CD4-positive, alpha-beta T cell treated with Interleukin-4 for 1 hour (primary cell): ENCODE measurements around the gene TNNI2.
"Not testable (repeated sequence)": the region's sequence is repeated elsewhere in the genome, so short reads cannot be mapped to it uniquely, and the experiment has no call there.

Experiments
- DNase-seq, 2 donors: peaks; one replicate each; pipeline ENCODE4 v3.0.0-alpha.2; 2020 to 2022

The TNNI2 gene

GRCh38 chr11:1838426-1839144, at the start of gene TNNI2:
Gene TNNI2, plus strand, starts transcription at chr11:1838981. Its CDS starts 716 bp downstream, at chr11:1839697.
- no peak for DNase-seq

- DNase-seq = no peak
Measured at GRCh38 chr11:1791912-1792311, 46.9 kb upstream of the TNNI2 start.

GRCh38 chr11:1792461-1792860, 46.3 kb upstream of the TNNI2 start:
- DNase-seq = no peak

- DNase-seq = no peak
Measured at GRCh38 chr11:1793081-1793480, 45.7 kb upstream of the TNNI2 start.

- DNase-seq = no peak
Measured at GRCh38 chr11:1796413-1797011, 42.3 kb upstream of the TNNI2 start.

- no peak for DNase-seq
Measured at GRCh38 chr11:1797391-1798125, 41.2 kb upstream of the TNNI2 start.

- DNase-seq = no peak
Measured at GRCh38 chr11:1803246-1803645, 35.5 kb upstream of the TNNI2 start.

- DNase-seq = not testable (repeated sequence)
Measured at GRCh38 chr11:1803835-1804519, 34.8 kb upstream of the TNNI2 start.

GRCh38 chr11:1805525-1805924, 33.3 kb upstream of the TNNI2 start:
- no peak for DNase-seq

- no peak for DNase-seq
Measured at GRCh38 chr11:1807264-1807995, 31.4 kb upstream of the TNNI2 start.

- DNase-seq = peak in 1 of 2 donors; percentile 19
Measured at GRCh38 chr11:1810761-1811160, 28.0 kb upstream of the TNNI2 start.

GRCh38 chr11:1812274-1812673, 26.5 kb upstream of the TNNI2 start:
- DNase-seq = no peak

GRCh38 chr11:1812801-1813200, 26.0 kb upstream of the TNNI2 start:
- DNase-seq = no peak

GRCh38 chr11:1813356-1813755, 25.4 kb upstream of the TNNI2 start:
- not testable (repeated sequence) for DNase-seq

- no peak for DNase-seq
Measured at GRCh38 chr11:1814691-1815090, 24.1 kb upstream of the TNNI2 start.

- DNase-seq = no peak
Measured at GRCh38 chr11:1815311-1815710, 23.5 kb upstream of the TNNI2 start.

GRCh38 chr11:1815751-1816150, 23.0 kb upstream of the TNNI2 start:
- DNase-seq = no peak

- DNase-seq = no peak
Measured at GRCh38 chr11:1817000-1817399, 21.8 kb upstream of the TNNI2 start.

- no peak for DNase-seq
Measured at GRCh38 chr11:1817511-1817910, 21.3 kb upstream of the TNNI2 start.

GRCh38 chr11:1819074-1819473, 19.7 kb upstream of the TNNI2 start:
- peak in 1 of 2 donors; percentile 5 for DNase-seq

- no peak for DNase-seq
Measured at GRCh38 chr11:1820463-1821325, 18.1 kb upstream of the TNNI2 start.

- DNase-seq = no peak
Measured at GRCh38 chr11:1821562-1821961, 17.2 kb upstream of the TNNI2 start.
